HEK293 (cell line): Measurements from ENCODE around the gene SLX4.

Experiments
- CTCF ChIA-PET: fragments of 350-600 bp; formaldehyde crosslinking; extraction: SDS; loops from one replicate; lab custom pipeline; 2021; ENCODE audit warnings: antibody characterized with exemption; lab: Yijun Ruan, JAX
- POLR2A ChIA-PET: fragments of 300-600 bp; formaldehyde crosslinking; extraction: SDS; loops from one replicate; lab custom pipeline; 2020; ENCODE audit warnings: antibody characterized with exemption, inconsistent platforms; lab: Yijun Ruan, JAX
- H3K27ac ChIP-seq: fragments of 200-500 bp; sonication (Bioruptor generic); 2 replicates; pipeline ENCODE4 v1.5.1; 2014; ENCODE audit warnings: low read depth, low read length, control low read depth, inconsistent platforms; ENCODE audit errors: extremely low read depth
- H3K36me3 ChIP-seq, 2 experiments: fragments of 200-500 bp in 1 of 2; sonication (Bioruptor generic) in 1 of 2; 1 replicate in 1 of 2; 2 replicates in 1 of 2; pipeline ENCODE4 v1.5.1; 2014 to 2017; ENCODE audit warnings: inconsistent platforms in 2 of 2, low read length in 2 of 2; ENCODE audit not compliant: control insufficient read depth in 2 of 2, insufficient read depth in 1 of 2
- H3K4me1 ChIP-seq: fragments of 200-500 bp; sonication (Bioruptor generic); 2 replicates; pipeline ENCODE4 v1.5.1; 2014; ENCODE audit warnings: mild to moderate bottlenecking, low read length, inconsistent platforms; ENCODE audit not compliant: control insufficient read depth, insufficient read depth
- H3K4me3 ChIP-seq: 2 replicates; pipeline ENCODE4 v1.5.1; 2011; ENCODE audit warnings: low read depth, mild to moderate bottlenecking, control low read depth, low read length, moderate library complexity
- H3K9me3 ChIP-seq: fragments of 200-500 bp; sonication (Bioruptor generic); 2 replicates; pipeline ENCODE4 v1.5.1; 2014; ENCODE audit warnings: low read depth, low read length, inconsistent platforms; ENCODE audit not compliant: control insufficient read depth, insufficient read depth
- AEBP2 ChIP-seq: fragments of 450-650 bp; formaldehyde crosslinking; IDR thresholded peaks from 2 replicates; pipeline ENCODE4 v1.5.1; 2016; ENCODE audit warnings: missing biosample characterization, missing genetic modification characterization, borderline replicate concordance
- BCL11B ChIP-seq: fragments of 450-650 bp; formaldehyde crosslinking; IDR thresholded peaks from 2 replicates; pipeline ENCODE4 v1.5.1; 2016; ENCODE audit warnings: low read depth, missing biosample characterization, missing genetic modification characterization
- EGR2 ChIP-seq: fragments of 450-650 bp; formaldehyde crosslinking; IDR thresholded peaks from 2 replicates; pipeline ENCODE4 v1.5.1; 2016; ENCODE audit warnings: low read depth, missing biosample characterization, missing genetic modification characterization
- GLIS2 ChIP-seq: fragments of 450-650 bp; formaldehyde crosslinking; IDR thresholded peaks from 2 replicates; pipeline ENCODE4 v1.5.1; 2016; ENCODE audit warnings: missing biosample characterization, missing genetic modification characterization
- KLF9 ChIP-seq: fragments of 450-650 bp; formaldehyde crosslinking; IDR thresholded peaks from 2 replicates; pipeline ENCODE4 v1.5.1; 2016; ENCODE audit warnings: missing biosample characterization, missing genetic modification characterization, low read depth
- SCRT2 ChIP-seq: fragments of 450-650 bp; formaldehyde crosslinking; IDR thresholded peaks from 2 replicates; pipeline ENCODE4 v1.5.1; 2016; ENCODE audit warnings: missing biosample characterization, missing genetic modification characterization
- ZBTB11 ChIP-seq: fragments of 450-650 bp; formaldehyde crosslinking; conservative IDR thresholded peaks from 2 replicates; pipeline ENCODE4 v1.5.1; 2016; ENCODE audit warnings: low read depth, missing biosample characterization, missing genetic modification characterization
- ZBTB7A ChIP-seq: fragments of 450-650 bp; formaldehyde crosslinking; IDR thresholded peaks from 2 replicates; pipeline ENCODE4 v1.5.1; 2016; ENCODE audit warnings: low read depth, missing biosample characterization, missing genetic modification characterization
- ZFP3 ChIP-seq: fragments of 450-650 bp; formaldehyde crosslinking; IDR thresholded peaks from 2 replicates; pipeline ENCODE4 v1.5.1; 2016; ENCODE audit warnings: low read depth, missing biosample characterization, missing genetic modification characterization
- ZNF311 ChIP-seq: fragments of 450-650 bp; formaldehyde crosslinking; IDR thresholded peaks from 2 replicates; pipeline ENCODE4 v1.5.1; 2017; ENCODE audit warnings: missing biosample characterization, missing genetic modification characterization, borderline replicate concordance
- ZNF555 ChIP-seq: fragments of 450-650 bp; formaldehyde crosslinking; conservative IDR thresholded peaks from 2 replicates; pipeline ENCODE4 v1.5.1; 2017; ENCODE audit warnings: missing biosample characterization, mild to moderate bottlenecking, missing genetic modification characterization, inconsistent platforms
- ZNF626 ChIP-seq: fragments of 450-650 bp; sonication (Bioruptor Pico); formaldehyde crosslinking; IDR thresholded peaks from 2 replicates; pipeline ENCODE4 v1.5.1; 2018; ENCODE audit warnings: missing biosample characterization, missing genetic modification characterization, inconsistent platforms
- TF ChIP-seq, protein P1 (sequence below): fragments of 450-650 bp; formaldehyde crosslinking; IDR thresholded peaks from 2 replicates; pipeline ENCODE4 v1.5.1; 2016; ENCODE audit warnings: missing biosample characterization, missing genetic modification characterization
- TF ChIP-seq, protein P2 (sequence below): fragments of 450-650 bp; IDR thresholded peaks from 2 replicates; pipeline ENCODE4 v1.5.1; 2018; ENCODE audit warnings: missing biosample characterization, mild to moderate bottlenecking, missing genetic modification characterization
- TF ChIP-seq, protein P3 (sequence below): fragments of 450-650 bp; formaldehyde crosslinking; IDR thresholded peaks from 2 replicates; pipeline ENCODE4 v1.5.1; 2016; ENCODE audit warnings: missing biosample characterization, missing genetic modification characterization, low read depth
- TF ChIP-seq, protein P4 (sequence below): fragments of 450-650 bp; formaldehyde crosslinking; conservative IDR thresholded peaks from 2 replicates; pipeline ENCODE4 v1.5.1; 2016; ENCODE audit warnings: low read depth, missing biosample characterization, missing genetic modification characterization

Gene SLX4

GRCh38 chr16:3655030-3655395, 43.6 kb upstream of the SLX4 start:
- H3K36me3 ChIP-seq: peaks cover 16 to 84% of the 10 kb centered on the region in 2 experiments
- TF ChIP-seq EGR2 (tag by site-specific recombination) (no peak), ZBTB7A (tag by site-specific recombination) (no peak), KLF9 (tag by site-specific recombination) (no peak), ZNF311 (tag by site-specific recombination) (no peak), ZNF626 (no peak), AEBP2 (tag by site-specific recombination) (no peak), ZNF555 (tag by site-specific recombination) (no peak), ZFP3 (no peak), SCRT2 (tag by site-specific recombination) (no peak), ZBTB11 (tag by site-specific recombination) (no peak), BCL11B (tag by site-specific recombination) (no peak), GLIS2 (tag by site-specific recombination) (no peak)
- TF ChIP-seq, protein P1, sequence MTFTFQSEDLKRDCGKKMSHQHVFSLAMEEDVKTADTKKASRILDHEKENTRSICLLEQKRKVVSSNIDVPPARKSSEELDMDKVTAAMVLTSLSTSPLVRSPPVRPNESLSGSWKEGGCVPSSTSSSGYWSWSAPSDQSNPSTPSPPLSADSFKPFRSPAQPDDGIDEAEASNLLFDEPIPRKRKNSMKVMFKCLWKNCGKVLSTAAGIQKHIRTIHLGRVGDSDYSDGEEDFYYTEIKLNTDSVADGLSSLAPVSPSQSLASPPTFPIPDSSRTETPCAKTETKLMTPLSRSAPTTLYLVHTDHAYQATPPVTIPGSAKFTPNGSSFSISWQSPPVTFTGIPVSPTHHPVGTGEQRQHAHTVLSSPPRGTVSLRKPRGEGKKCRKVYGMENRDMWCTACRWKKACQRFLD (tag by site-specific recombination): no peak
- TF ChIP-seq, protein P2, sequence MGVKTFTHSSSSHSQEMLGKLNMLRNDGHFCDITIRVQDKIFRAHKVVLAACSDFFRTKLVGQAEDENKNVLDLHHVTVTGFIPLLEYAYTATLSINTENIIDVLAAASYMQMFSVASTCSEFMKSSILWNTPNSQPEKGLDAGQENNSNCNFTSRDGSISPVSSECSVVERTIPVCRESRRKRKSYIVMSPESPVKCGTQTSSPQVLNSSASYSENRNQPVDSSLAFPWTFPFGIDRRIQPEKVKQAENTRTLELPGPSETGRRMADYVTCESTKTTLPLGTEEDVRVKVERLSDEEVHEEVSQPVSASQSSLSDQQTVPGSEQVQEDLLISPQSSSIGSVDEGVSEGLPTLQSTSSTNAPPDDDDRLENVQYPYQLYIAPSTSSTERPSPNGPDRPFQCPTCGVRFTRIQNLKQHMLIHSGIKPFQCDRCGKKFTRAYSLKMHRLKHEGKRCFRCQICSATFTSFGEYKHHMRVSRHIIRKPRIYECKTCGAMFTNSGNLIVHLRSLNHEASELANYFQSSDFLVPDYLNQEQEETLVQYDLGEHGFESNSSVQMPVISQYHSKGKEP (tag by site-specific recombination): no peak
- TF ChIP-seq, protein P3, sequence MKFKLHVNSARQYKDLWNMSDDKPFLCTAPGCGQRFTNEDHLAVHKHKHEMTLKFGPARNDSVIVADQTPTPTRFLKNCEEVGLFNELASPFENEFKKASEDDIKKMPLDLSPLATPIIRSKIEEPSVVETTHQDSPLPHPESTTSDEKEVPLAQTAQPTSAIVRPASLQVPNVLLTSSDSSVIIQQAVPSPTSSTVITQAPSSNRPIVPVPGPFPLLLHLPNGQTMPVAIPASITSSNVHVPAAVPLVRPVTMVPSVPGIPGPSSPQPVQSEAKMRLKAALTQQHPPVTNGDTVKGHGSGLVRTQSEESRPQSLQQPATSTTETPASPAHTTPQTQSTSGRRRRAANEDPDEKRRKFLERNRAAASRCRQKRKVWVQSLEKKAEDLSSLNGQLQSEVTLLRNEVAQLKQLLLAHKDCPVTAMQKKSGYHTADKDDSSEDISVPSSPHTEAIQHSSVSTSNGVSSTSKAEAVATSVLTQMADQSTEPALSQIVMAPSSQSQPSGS (tag by site-specific recombination): no peak
- TF ChIP-seq, protein P4, sequence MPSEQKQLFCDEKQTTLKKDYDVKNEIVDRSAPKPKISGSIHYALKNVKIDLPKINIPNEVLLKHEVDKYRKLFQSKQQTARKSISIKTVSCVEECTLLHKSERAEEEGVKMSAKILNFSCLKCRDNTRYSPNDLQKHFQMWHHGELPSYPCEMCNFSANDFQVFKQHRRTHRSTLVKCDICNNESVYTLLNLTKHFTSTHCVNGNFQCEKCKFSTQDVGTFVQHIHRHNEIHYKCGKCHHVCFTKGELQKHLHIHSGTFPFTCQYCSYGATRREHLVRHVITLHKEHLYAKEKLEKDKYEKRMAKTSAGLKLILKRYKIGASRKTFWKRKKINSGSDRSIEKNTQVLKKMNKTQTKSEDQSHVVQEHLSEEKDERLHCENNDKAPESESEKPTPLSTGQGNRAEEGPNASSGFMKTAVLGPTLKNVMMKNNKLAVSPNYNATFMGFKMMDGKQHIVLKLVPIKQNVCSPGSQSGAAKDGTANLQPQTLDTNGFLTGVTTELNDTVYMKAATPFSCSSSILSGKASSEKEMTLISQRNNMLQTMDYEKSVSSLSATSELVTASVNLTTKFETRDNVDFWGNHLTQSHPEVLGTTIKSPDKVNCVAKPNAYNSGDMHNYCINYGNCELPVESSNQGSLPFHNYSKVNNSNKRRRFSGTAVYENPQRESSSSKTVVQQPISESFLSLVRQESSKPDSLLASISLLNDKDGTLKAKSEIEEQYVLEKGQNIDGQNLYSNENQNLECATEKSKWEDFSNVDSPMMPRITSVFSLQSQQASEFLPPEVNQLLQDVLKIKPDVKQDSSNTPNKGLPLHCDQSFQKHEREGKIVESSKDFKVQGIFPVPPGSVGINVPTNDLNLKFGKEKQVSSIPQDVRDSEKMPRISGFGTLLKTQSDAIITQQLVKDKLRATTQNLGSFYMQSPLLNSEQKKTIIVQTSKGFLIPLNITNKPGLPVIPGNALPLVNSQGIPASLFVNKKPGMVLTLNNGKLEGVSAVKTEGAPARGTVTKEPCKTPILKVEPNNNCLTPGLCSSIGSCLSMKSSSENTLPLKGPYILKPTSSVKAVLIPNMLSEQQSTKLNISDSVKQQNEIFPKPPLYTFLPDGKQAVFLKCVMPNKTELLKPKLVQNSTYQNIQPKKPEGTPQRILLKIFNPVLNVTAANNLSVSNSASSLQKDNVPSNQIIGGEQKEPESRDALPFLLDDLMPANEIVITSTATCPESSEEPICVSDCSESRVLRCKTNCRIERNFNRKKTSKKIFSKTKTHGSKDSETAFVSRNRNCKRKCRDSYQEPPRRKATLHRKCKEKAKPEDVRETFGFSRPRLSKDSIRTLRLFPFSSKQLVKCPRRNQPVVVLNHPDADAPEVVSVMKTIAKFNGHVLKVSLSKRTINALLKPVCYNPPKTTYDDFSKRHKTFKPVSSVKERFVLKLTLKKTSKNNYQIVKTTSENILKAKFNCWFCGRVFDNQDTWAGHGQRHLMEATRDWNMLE (tag by site-specific recombination): no peak
- H3K27ac ChIP-seq: no peak overlapping the region
- no peaks in the 10 kb centered on the region for H3K9me3 ChIP-seq
- CTCF ChIA-PET: interaction anchor here (0.6 to 1.3 kb wide), 4 partner anchors 8 to 275 kb away, joined by 3 to 4 read pairs (median 4); no protein-coding TSS in a partner anchor
- H3K4me1 ChIP-seq: no peaks in the 10 kb centered on the region
- no peak overlapping the region for H3K4me3 ChIP-seq
- POLR2A ChIA-PET: no interaction called here
